Measurements from ENCODE around the gene HSPA4L.
A peak's percentile ranks its signal among the peaks of the same experiment; 100 is the strongest.

Gene HSPA4L

GRCh38 chr4:127870281-127870680, 88.2 kb downstream of the HSPA4L start:
- no peak for DNase-seq (ENCODE audit: low spot score)

GRCh38 chr4:127870688-127871087, 88.6 kb downstream of the HSPA4L start:
- no peak for DNase-seq (ENCODE audit: low spot score)

GRCh38 chr4:127875791-127876190, 93.7 kb downstream of the HSPA4L start:
- no peak for DNase-seq (ENCODE audit: low spot score)

GRCh38 chr4:127880763-127881562, 98.8 kb downstream of the HSPA4L start, which contains the start of gene PLK4:
Gene PLK4 (plus strand): TSS chr4:127880893. CDS start chr4:127881135, 242 bp downstream.
- peak; percentile 45 for DNase-seq (ENCODE audit: low spot score)

GRCh38 chr4:127881563-127881864, 99.4 kb downstream of the HSPA4L start:
- no peak for DNase-seq (ENCODE audit: low spot score)

- no peak for DNase-seq (ENCODE audit: low spot score)
These were observed 106.4 kb downstream of the HSPA4L start for GRCh38 chr4:127888559-127888958.

GRCh38 chr4:127889903-127890302, 107.8 kb downstream of the HSPA4L start:
- no peak for DNase-seq (ENCODE audit: low spot score)

All from HuH-7.5 (cell line).